Dedifferentiated amniotic fluid mesenchymal stem cell (primary cell): ENCODE measurements around the gene ALDOC.

Experiments
- DNase-seq: peaks from one replicate; pipeline ENCODE4 v3.0.0-alpha.2; 2016; ENCODE audit errors: extremely low spot score

Gene ALDOC

DNA sequence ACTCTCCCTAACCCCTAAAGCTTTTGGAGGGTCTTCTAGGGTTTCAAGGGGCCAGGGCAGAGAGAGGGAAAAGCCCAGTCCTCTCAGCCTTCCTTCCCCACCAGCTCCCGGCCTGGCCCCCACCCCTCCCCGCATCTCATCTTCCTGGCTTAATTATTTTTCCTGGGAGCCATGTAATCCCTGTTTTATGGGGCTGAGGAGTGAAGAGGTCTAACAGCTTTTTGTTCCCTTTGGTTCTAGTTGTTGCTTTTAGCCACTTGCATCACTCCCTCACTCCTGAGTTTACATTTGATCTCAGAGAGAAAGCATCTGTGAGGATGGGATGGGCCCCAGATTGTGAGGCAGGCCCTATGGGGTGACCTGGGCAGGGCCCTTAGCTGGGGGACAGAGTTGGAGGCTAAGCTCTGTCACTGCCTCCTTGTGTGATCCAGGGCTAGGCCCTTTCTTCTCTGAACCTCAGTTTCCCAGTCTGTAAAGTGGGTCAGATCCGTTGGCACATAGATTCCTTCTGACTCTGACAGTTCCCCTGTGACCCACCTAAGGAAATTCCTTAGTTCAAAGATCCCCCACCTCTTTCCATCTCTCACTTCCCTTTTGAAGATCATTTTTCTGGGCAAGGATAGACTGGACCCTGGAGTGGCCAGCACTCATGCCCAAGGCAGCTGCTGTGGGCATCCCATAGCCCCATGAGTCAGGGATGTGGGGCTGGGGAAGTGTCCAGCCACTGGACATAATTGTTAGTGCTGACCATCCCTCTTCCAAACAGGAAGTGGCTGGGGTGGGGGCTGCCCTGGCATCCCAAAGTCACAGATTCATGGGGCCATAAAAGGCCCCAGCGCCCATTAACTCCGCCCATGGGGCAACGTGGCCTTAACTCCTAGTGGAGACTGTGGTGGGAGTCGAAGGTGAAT, 44.4 kb downstream of the ALDOC start:
- no peak for DNase-seq

DNA sequence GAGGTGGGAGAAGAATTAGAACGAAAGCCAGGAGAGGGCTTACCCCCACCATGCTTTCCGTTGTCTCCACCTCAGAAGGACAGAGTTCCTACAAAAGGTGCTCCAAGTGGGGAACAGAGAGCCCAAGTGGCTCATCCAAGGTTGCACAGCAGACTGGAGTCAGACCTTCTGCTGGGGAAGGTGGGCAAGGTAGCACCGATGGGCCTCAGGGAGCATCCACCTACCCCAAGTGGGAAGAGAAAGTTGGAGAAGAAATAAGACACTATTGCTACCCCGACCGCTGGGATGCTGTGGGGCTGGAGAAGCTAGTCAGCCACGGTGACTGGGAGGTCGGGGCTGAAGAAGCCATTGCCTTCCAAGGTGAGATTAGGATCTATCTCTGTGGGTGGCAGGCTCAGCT, 45.8 kb downstream of the ALDOC start:
- no peak for DNase-seq

GRCh38 chr17:28530250-28530649, 46.4 kb downstream of the ALDOC start:
- no peak for DNase-seq

DNA sequence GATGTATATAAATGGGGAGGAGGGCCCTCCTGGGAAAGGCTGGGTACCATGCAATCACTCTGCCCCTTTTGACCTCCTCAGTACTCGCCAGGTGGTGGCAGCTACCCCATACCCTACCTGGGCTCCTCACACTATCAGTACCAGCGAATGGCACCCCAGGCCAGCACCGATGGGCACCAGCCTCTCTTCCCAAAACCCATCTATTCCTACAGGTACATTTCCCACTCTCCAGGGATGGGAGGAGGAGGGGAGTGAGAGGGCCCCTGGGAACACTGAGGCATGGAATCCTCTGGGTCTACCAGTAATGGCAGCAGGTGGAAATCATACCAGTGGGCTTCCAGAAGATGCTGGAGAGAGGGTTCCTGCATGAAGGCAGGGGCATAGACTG, 47.7 kb downstream of the ALDOC start:
- DNase-seq, result no peak

- DNase-seq, result no peak
Measured at GRCh38 chr17:28528327-28529012, 48.2 kb downstream of the ALDOC start.

DNA sequence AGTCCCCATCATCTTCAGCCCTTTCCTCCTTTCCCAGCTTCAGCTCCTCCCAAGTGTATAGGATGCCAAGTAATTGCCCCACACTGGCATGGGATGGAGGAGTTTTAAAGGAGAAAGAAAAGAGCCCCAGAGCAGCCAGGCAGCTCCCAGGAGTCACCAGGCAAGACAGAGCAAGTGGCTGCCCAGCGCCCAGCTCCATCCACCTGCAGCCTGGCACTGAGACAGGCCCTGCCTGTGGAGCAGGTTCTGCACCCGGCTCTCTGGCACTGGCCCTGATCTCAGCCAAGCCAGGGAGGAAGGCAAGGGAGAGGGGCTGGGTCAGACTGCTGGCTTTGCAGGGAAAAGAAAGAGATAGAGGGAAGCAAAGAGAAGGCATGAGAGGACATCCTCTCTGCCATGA, 48.8 kb downstream of the ALDOC start:
- no peak for DNase-seq

GRCh38 chr17:28527181-28527681, 49.5 kb downstream of the ALDOC start:
- DNase-seq, result no peak

DNA sequence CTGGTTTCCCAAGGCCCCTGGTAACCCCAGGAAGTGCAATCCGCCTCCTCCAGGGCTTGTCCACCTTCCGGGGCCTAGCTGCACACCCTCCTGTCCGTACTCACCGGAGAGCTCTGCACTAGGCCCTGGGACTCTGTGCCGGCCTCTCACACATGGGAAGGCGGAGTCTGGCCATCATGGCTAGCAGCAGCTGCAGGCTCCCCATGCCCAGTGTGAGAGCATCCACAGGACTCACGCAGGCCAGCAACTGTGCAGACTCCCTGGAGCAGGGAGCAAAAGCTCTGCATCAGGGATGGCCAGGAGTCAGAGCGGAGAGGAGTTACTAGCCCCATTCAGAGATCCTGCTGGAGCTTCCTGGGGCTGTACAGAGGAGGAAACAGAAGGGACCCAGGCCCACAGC, 50.3 kb downstream of the ALDOC start:
- no peak for DNase-seq

- peak; percentile 33 for DNase-seq
Measured at GRCh38 chr17:28524476-28525424, 51.9 kb downstream of the ALDOC start.

DNA sequence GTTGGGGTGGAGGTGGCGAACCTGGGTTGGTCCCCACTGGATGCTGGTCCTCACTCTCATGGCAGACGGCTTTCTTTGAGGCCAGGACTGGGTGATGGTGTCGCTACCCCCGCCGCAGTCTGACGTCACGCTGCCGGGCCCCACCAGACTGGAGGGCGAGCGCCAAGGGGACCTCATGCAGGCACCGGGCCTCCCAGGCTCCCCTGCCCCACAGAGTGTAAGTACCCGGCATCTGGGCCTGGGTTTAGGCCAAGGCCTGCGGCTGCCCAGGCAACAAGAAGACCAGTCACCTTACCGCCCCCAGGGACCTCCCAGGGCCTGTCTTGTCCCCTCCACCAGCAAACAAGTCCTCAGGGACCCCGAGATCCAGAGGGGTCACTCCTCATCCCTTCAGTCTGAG, 52.8 kb downstream of the ALDOC start:
- DNase-seq, result no peak

GRCh38 chr17:28523186-28523585, 53.5 kb downstream of the ALDOC start:
- no peak for DNase-seq
